ENCODE measurements around the gene RND2. TPM values are rescaled to one million over a fixed set of nuclear protein-coding genes. Genes with fewer than 3 reads are reported as not detected.

Gene RND2
- total RNA-seq, 1 experiment from 2014 or later, result 0.59 TPM

DNA sequence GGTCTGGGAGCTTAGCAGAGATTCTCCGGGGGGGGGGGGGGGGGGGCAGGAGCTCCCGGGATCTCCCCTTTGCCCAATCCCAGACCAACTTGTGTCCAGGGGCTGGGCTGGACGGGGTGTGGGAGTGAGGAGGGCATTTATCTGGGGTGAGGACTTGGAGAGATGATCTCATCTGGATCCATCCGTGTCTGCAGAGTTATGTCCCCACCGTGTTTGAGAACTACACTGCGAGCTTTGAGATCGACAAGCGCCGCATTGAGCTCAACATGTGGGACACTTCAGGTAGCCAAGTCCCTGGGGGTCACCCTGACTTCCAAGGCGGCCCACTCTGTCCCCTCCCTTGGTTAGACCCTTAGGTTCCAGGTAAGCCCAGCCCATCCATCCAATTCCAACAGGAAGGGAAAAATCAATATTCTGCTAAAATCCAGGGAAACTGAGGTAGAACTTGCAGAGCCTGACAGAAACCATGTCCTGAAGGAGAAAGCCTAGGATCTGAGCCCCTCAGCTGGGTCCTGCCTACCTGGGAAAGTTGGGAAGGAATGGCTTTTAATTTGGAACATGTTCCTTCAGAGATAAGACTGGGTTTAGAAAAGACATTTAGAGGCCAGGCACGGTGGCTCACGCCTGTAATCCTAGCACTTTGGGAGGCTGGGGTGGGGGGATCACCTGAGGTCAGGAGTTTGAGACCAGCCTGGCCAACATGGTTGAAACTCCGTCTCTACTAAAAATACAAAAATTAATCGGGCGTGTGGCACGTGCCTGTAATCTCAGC lies 921 bp downstream of the RND2 start:
- CTCF ChIA-PET, result no interaction called here
- Histone ChIP-seq H3K27ac (ENCODE audit: low read length) (no peak overlapping the region), H3K27me3 (ENCODE audit: control insufficient read depth, insufficient read depth, low read length) (no peaks in the 10 kb centered on the region), H3K4me1 (ENCODE audit: control insufficient read depth, insufficient read depth, low read length) (no peaks in the 10 kb centered on the region), H3K36me3 (ENCODE audit: control insufficient read depth, insufficient read depth, low read length) (no peaks in the 10 kb centered on the region; the same call in 1 of the 2 replicates), H3K9me3 (ENCODE audit: control insufficient read depth, insufficient read depth, low read depth, low read length) (no peaks in the 10 kb centered on the region), H3K4me3 (ENCODE audit: low read depth in 2 of 2, low read length in 2 of 2) (peak overlapping the region in 1 of 2 experiments; percentile 20; a peak in 1 of 4 replicates)
- POLR2A ChIA-PET, result no interaction called here
- DNase-seq (ENCODE audit: low read depth, low spot score), result no peak
- no TSS peak for BruUV-seq (replicated peaks)
- TF ChIP-seq, protein P1, sequence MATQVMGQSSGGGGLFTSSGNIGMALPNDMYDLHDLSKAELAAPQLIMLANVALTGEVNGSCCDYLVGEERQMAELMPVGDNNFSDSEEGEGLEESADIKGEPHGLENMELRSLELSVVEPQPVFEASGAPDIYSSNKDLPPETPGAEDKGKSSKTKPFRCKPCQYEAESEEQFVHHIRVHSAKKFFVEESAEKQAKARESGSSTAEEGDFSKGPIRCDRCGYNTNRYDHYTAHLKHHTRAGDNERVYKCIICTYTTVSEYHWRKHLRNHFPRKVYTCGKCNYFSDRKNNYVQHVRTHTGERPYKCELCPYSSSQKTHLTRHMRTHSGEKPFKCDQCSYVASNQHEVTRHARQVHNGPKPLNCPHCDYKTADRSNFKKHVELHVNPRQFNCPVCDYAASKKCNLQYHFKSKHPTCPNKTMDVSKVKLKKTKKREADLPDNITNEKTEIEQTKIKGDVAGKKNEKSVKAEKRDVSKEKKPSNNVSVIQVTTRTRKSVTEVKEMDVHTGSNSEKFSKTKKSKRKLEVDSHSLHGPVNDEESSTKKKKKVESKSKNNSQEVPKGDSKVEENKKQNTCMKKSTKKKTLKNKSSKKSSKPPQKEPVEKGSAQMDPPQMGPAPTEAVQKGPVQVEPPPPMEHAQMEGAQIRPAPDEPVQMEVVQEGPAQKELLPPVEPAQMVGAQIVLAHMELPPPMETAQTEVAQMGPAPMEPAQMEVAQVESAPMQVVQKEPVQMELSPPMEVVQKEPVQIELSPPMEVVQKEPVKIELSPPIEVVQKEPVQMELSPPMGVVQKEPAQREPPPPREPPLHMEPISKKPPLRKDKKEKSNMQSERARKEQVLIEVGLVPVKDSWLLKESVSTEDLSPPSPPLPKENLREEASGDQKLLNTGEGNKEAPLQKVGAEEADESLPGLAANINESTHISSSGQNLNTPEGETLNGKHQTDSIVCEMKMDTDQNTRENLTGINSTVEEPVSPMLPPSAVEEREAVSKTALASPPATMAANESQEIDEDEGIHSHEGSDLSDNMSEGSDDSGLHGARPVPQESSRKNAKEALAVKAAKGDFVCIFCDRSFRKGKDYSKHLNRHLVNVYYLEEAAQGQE (IDR thresholded peaks at IDR 0.05; ENCODE audit: insufficient read depth in 1 of 2, low read depth in 2 of 2, low read length in 1 of 2), result no peak
- TF ChIP-seq, protein P2, sequence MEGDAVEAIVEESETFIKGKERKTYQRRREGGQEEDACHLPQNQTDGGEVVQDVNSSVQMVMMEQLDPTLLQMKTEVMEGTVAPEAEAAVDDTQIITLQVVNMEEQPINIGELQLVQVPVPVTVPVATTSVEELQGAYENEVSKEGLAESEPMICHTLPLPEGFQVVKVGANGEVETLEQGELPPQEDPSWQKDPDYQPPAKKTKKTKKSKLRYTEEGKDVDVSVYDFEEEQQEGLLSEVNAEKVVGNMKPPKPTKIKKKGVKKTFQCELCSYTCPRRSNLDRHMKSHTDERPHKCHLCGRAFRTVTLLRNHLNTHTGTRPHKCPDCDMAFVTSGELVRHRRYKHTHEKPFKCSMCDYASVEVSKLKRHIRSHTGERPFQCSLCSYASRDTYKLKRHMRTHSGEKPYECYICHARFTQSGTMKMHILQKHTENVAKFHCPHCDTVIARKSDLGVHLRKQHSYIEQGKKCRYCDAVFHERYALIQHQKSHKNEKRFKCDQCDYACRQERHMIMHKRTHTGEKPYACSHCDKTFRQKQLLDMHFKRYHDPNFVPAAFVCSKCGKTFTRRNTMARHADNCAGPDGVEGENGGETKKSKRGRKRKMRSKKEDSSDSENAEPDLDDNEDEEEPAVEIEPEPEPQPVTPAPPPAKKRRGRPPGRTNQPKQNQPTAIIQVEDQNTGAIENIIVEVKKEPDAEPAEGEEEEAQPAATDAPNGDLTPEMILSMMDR (IDR thresholded peaks at IDR 0.05), result no peak
- TF ChIP-seq POLR2AphosphoS5 (IDR thresholded peaks at IDR 0.05; ENCODE audit: low read depth, low read length), result no peak
- TF ChIP-seq SIN3A (IDR thresholded peaks at IDR 0.05; ENCODE audit: borderline replicate concordance, insufficient read depth, low read depth, low read length), result no peak
- no peak for TF ChIP-seq TCF7L2 (IDR thresholded peaks at IDR 0.05; ENCODE audit: low read depth, low read length)
- in situ Hi-C loops (cut with HindIII; ENCODE audit: low pct_unique_long_range_greater_than_20kb, low sequenced_read_pairs) (no loop called here), intact Hi-C loops (cut with micrococcal nuclease; ENCODE audit: unreplicated experiment) (no loop called here)
- no peak for ATAC-seq

DNA sequence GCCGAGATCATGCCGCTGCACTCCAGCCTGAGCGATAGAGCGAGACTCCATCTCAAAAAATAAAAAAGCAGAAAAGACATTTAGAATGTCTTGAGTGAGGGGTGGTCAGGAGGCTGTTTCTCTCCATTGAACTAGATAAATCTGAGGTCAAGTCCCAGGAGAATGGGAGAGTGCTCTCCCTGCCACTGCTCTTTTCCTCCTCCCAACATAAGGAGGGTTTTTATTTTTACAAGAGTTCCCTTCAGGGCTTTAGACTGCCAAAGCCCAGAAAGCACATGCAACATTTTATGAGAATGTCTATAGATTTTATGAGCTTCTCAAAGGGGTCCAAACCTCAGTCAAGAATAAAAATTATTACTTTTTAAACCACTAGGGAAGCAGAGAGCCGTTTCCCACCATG lies 1.6 kb downstream of the RND2 start:
- no peaks in the 10 kb centered on the region for H3K4me1 ChIP-seq (ENCODE audit: control insufficient read depth, insufficient read depth, low read length)
- intact Hi-C loops (cut with micrococcal nuclease; ENCODE audit: unreplicated experiment) (no loop called here), in situ Hi-C loops (cut with HindIII; ENCODE audit: low pct_unique_long_range_greater_than_20kb, low sequenced_read_pairs) (no loop called here)
- no peaks in the 10 kb centered on the region for H3K9me3 ChIP-seq (ENCODE audit: control insufficient read depth, insufficient read depth, low read depth, low read length)
- no peak overlapping the region for H3K4me3 ChIP-seq (ENCODE audit: low read depth in 2 of 2, low read length in 2 of 2)
- no peak for ATAC-seq
- no TSS peak for BruUV-seq (replicated peaks)
- DNase-seq (ENCODE audit: low read depth, low spot score), result no peak
- ChIA-PET POLR2A (no interaction called here), CTCF (no interaction called here)
- TF ChIP-seq SIN3A (IDR thresholded peaks at IDR 0.05; ENCODE audit: borderline replicate concordance, insufficient read depth, low read depth, low read length), result no peak
- TF ChIP-seq, protein P2 (IDR thresholded peaks at IDR 0.05), result no peak
- no peak overlapping the region for H3K27ac ChIP-seq (ENCODE audit: low read length)
- no peaks in the 10 kb centered on the region; the same call in 1 of the 2 replicates for H3K36me3 ChIP-seq (ENCODE audit: control insufficient read depth, insufficient read depth, low read length)
- no peaks in the 10 kb centered on the region for H3K27me3 ChIP-seq (ENCODE audit: control insufficient read depth, insufficient read depth, low read length)
